ENCODE results near the gene C1RL.

GRCh38 chr12:7064516-7064915 is 44.5 kb downstream of the C1RL start:
- TF ChIP-seq CTCF (IDR thresholded peaks at IDR 0.05): no peak
- no peak for TF ChIP-seq EZH2 (IDR thresholded peaks at IDR 0.05; ENCODE audit: borderline replicate concordance, insufficient read depth, low read depth, low read length, poor library complexity, severe bottlenecking)

All from B cell (primary cell).